Stimulated activated memory B cell treated with anti-CD40 and anti-IgM and Interleukin-4, amounts not matched to agents 10 μg/mL and 1 μg/mL and 100 μg/mL, for 72 hours (primary cell): Measurements from ENCODE around the gene EXOC4.

Experiments used
- ATAC-seq: fragments of 150-1000 bp; cut with Tn5 transposase; 2 replicates; pipeline ENCODE4 v1.10.0; 2021
- H3K27ac Mint-ChIP-seq: one replicate; pipeline ENCODE4 v1.8.0; 2022; ENCODE audit warnings: mild to moderate bottlenecking, mixed read lengths
- H3K27me3 Mint-ChIP-seq: one replicate; pipeline ENCODE4 v1.8.0; 2022; ENCODE audit warnings: mixed read lengths
- H3K36me3 Mint-ChIP-seq: one replicate; pipeline ENCODE4 v1.8.0; 2022; ENCODE audit warnings: mixed read lengths
- H3K4me1 Mint-ChIP-seq: one replicate; pipeline ENCODE4 v1.8.0; 2022; ENCODE audit warnings: mixed read lengths
- H3K4me3 Mint-ChIP-seq: one replicate; pipeline ENCODE4 v1.8.0; 2022; ENCODE audit warnings: mild to moderate bottlenecking, moderate library complexity, mixed read lengths
- H3K9me3 Mint-ChIP-seq: one replicate; pipeline ENCODE4 v1.8.0; 2022; ENCODE audit warnings: mixed read lengths

EXOC4 gene

GRCh38 chr7:133819695-133820094, 566.8 kb downstream of the EXOC4 start:
- H3K36me3 Mint-ChIP-seq, result peaks cover 55% of the 10 kb centered on the region
- no peak overlapping the region for H3K27ac Mint-ChIP-seq
- H3K9me3 Mint-ChIP-seq, result no peaks in the 10 kb centered on the region
- ATAC-seq, result no peak
- H3K27me3 Mint-ChIP-seq, result no peaks in the 10 kb centered on the region
- H3K4me1 Mint-ChIP-seq, result no peaks in the 10 kb centered on the region
- no peak overlapping the region for H3K4me3 Mint-ChIP-seq

GRCh38 chr7:133820584-133820983, 567.7 kb downstream of the EXOC4 start:
- Mint-ChIP-seq H3K36me3 (peaks cover 59% of the 10 kb centered on the region), H3K4me3 (no peak overlapping the region), H3K27ac (no peak overlapping the region), H3K4me1 (no peaks in the 10 kb centered on the region), H3K9me3 (no peaks in the 10 kb centered on the region), H3K27me3 (no peaks in the 10 kb centered on the region)
- ATAC-seq, result no peak

GRCh38 chr7:133821171-133821570, 568.3 kb downstream of the EXOC4 start:
- H3K36me3 Mint-ChIP-seq, result peaks cover 59% of the 10 kb centered on the region
- no peaks in the 10 kb centered on the region for H3K9me3 Mint-ChIP-seq

GRCh38 chr7:133822001-133822641, 569.2 kb downstream of the EXOC4 start:
- Mint-ChIP-seq H3K36me3 (peaks cover 50% of the 10 kb centered on the region), H3K4me3 (no peak overlapping the region), H3K27me3 (no peaks in the 10 kb centered on the region), H3K9me3 (no peaks in the 10 kb centered on the region), H3K27ac (no peak overlapping the region), H3K4me1 (no peaks in the 10 kb centered on the region)
- no peak for ATAC-seq

More at GRCh38 chr7:133821171-133821570, 568.3 kb downstream of the EXOC4 start:
- H3K27me3 Mint-ChIP-seq, result no peaks in the 10 kb centered on the region
- H3K27ac Mint-ChIP-seq, result no peak overlapping the region
- H3K4me1 Mint-ChIP-seq, result no peaks in the 10 kb centered on the region
- no peak overlapping the region for H3K4me3 Mint-ChIP-seq
- ATAC-seq, result no peak

GRCh38 chr7:133822868-133823552, 570.1 kb downstream of the EXOC4 start:
- Mint-ChIP-seq H3K36me3 (peaks cover 43% of the 10 kb centered on the region), H3K4me3 (no peak overlapping the region), H3K9me3 (no peaks in the 10 kb centered on the region), H3K4me1 (no peaks in the 10 kb centered on the region), H3K27me3 (no peaks in the 10 kb centered on the region), H3K27ac (no peak overlapping the region)
- ATAC-seq, result no peak

- no peak overlapping the region for H3K4me3 Mint-ChIP-seq
- no peak for ATAC-seq
- H3K27ac Mint-ChIP-seq, result no peak overlapping the region
- peaks cover 33% of the 10 kb centered on the region for H3K36me3 Mint-ChIP-seq
- no peaks in the 10 kb centered on the region for H3K4me1 Mint-ChIP-seq
- no peaks in the 10 kb centered on the region for H3K9me3 Mint-ChIP-seq
- H3K27me3 Mint-ChIP-seq, result no peaks in the 10 kb centered on the region
Observed at GRCh38 chr7:133824132-133824531, 571.3 kb downstream of the EXOC4 start.

- no peak for ATAC-seq
- no peak overlapping the region for H3K27ac Mint-ChIP-seq
- H3K27me3 Mint-ChIP-seq, result no peaks in the 10 kb centered on the region
- peaks cover 5% of the 10 kb centered on the region for H3K9me3 Mint-ChIP-seq
- no peaks in the 10 kb centered on the region for H3K4me1 Mint-ChIP-seq
- H3K36me3 Mint-ChIP-seq, result peaks cover 37% of the 10 kb centered on the region
- H3K4me3 Mint-ChIP-seq, result no peak overlapping the region
Observed at GRCh38 chr7:133827707-133828623, 575.1 kb downstream of the EXOC4 start.

GRCh38 chr7:133828906-133829305, 576.0 kb downstream of the EXOC4 start:
- no peak for ATAC-seq
- Mint-ChIP-seq H3K36me3 (peaks cover 39% of the 10 kb centered on the region), H3K27ac (no peak overlapping the region), H3K4me3 (no peak overlapping the region), H3K4me1 (no peaks in the 10 kb centered on the region), H3K9me3 (peaks cover 5% of the 10 kb centered on the region), H3K27me3 (no peaks in the 10 kb centered on the region)

GRCh38 chr7:133829336-133829897, 576.5 kb downstream of the EXOC4 start:
- Mint-ChIP-seq H3K9me3 (peaks cover 5% of the 10 kb centered on the region), H3K4me1 (no peaks in the 10 kb centered on the region), H3K27me3 (no peaks in the 10 kb centered on the region), H3K36me3 (peaks cover 33% of the 10 kb centered on the region), H3K4me3 (no peak overlapping the region), H3K27ac (no peak overlapping the region)
- ATAC-seq, result no peak

GRCh38 chr7:133830081-133830480, 577.2 kb downstream of the EXOC4 start:
- Mint-ChIP-seq H3K27ac (no peak overlapping the region), H3K27me3 (no peaks in the 10 kb centered on the region), H3K9me3 (peaks cover 5% of the 10 kb centered on the region), H3K4me1 (no peaks in the 10 kb centered on the region), H3K36me3 (peaks cover 27% of the 10 kb centered on the region), H3K4me3 (no peak overlapping the region)
- no peak for ATAC-seq

- ATAC-seq, result no peak
Observed at GRCh38 chr7:133836666-133837065, 583.8 kb downstream of the EXOC4 start.

GRCh38 chr7:133837224-133837623, 584.3 kb downstream of the EXOC4 start:
- Mint-ChIP-seq H3K4me3 (no peak overlapping the region), H3K27ac (no peak overlapping the region), H3K9me3 (peaks cover 2% of the 10 kb centered on the region), H3K27me3 (no peaks in the 10 kb centered on the region), H3K36me3 (peaks cover 28% of the 10 kb centered on the region), H3K4me1 (no peaks in the 10 kb centered on the region)
- ATAC-seq, result no peak

More at GRCh38 chr7:133836666-133837065, 583.8 kb downstream of the EXOC4 start:
- no peaks in the 10 kb centered on the region for H3K27me3 Mint-ChIP-seq
- H3K9me3 Mint-ChIP-seq, result peaks cover 5% of the 10 kb centered on the region
- H3K4me3 Mint-ChIP-seq, result no peak overlapping the region
- no peak overlapping the region for H3K27ac Mint-ChIP-seq
- H3K36me3 Mint-ChIP-seq, result peaks cover 32% of the 10 kb centered on the region
- no peaks in the 10 kb centered on the region for H3K4me1 Mint-ChIP-seq

GRCh38 chr7:133839121-133839520, 586.2 kb downstream of the EXOC4 start:
- Mint-ChIP-seq H3K27me3 (no peaks in the 10 kb centered on the region), H3K36me3 (peaks cover 22% of the 10 kb centered on the region), H3K27ac (no peak overlapping the region), H3K4me1 (no peaks in the 10 kb centered on the region), H3K9me3 (no peaks in the 10 kb centered on the region), H3K4me3 (no peak overlapping the region)
- ATAC-seq, result no peak

GRCh38 chr7:133843341-133843740, 590.5 kb downstream of the EXOC4 start:
- Mint-ChIP-seq H3K9me3 (no peaks in the 10 kb centered on the region), H3K27me3 (no peaks in the 10 kb centered on the region), H3K4me1 (peaks cover 8% of the 10 kb centered on the region), H3K27ac (no peak overlapping the region), H3K4me3 (no peak overlapping the region), H3K36me3 (peaks cover 21% of the 10 kb centered on the region)
- no peak for ATAC-seq

GRCh38 chr7:133845005-133845404, 592.1 kb downstream of the EXOC4 start:
- Mint-ChIP-seq H3K4me3 (no peak overlapping the region), H3K36me3 (peaks cover 21% of the 10 kb centered on the region), H3K4me1 (peaks cover 8% of the 10 kb centered on the region), H3K27ac (no peak overlapping the region), H3K27me3 (no peaks in the 10 kb centered on the region), H3K9me3 (no peaks in the 10 kb centered on the region)
- no peak for ATAC-seq
